ENCODE data around the gene TUBGCP3. TPM values are rescaled to one million over a fixed set of nuclear protein-coding genes. Genes with fewer than 3 reads are reported as not detected.

TUBGCP3 gene
- total RNA-seq, 1 donor from 2014 or later: 14.0 TPM

DNA sequence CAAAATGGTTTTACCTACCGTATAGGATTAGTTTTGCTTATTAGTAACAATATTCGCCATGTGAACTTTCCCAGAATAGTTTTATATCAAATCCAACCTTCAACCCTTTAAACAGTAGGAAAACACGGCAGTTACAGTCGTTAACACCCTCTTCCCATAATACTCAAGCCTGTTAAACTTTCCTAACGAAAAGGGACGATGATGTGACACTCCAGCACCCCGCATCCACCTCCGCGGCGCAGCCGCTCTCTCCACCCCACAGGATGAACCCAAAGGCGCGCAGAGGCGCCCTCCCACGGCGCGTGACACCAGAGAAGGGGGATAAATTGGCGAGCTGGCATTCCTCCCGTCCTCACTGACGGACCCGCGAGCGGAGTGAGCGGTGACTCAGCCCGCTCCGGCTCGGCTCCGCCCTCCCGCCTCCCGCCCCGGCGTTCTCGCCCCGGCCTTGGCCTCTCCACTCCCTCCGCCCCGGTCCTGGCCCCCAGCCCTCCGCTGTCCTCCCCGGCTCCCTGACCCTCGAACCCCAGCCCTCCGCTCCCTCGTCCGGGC is 665 bp downstream of the TUBGCP3 start:
- H4K20me1 ChIP-seq (ENCODE audit: insufficient read depth, low read length): peaks cover 20% of the 10 kb centered on the region
- H3K36me3 Mint-ChIP-seq (ENCODE audit: low read depth, unreplicated experiment): no peaks in the 10 kb centered on the region
- peak overlapping the region; percentile 93 for H3K27ac ChIP-seq (ENCODE audit: low read depth, low read length)
- no peaks in the 10 kb centered on the region for H3K27me3 Mint-ChIP-seq (ENCODE audit: low read depth, unreplicated experiment)
- H3K4me1 Mint-ChIP-seq (ENCODE audit: low read depth, unreplicated experiment): peaks cover 5% of the 10 kb centered on the region
- no peaks in the 10 kb centered on the region for H3K9me3 Mint-ChIP-seq (ENCODE audit: unreplicated experiment)
- H2AFZ ChIP-seq (ENCODE audit: low read depth, low read length): peak overlapping the region; percentile 97
- no peak for FAIRE-seq
- H3K79me2 ChIP-seq (ENCODE audit: insufficient read depth, low read length): peaks cover 51% of the 10 kb centered on the region
- peak overlapping the region; percentile 94 for H3K4me2 ChIP-seq (ENCODE audit: low read length)
- TF ChIP-seq, protein P1, sequence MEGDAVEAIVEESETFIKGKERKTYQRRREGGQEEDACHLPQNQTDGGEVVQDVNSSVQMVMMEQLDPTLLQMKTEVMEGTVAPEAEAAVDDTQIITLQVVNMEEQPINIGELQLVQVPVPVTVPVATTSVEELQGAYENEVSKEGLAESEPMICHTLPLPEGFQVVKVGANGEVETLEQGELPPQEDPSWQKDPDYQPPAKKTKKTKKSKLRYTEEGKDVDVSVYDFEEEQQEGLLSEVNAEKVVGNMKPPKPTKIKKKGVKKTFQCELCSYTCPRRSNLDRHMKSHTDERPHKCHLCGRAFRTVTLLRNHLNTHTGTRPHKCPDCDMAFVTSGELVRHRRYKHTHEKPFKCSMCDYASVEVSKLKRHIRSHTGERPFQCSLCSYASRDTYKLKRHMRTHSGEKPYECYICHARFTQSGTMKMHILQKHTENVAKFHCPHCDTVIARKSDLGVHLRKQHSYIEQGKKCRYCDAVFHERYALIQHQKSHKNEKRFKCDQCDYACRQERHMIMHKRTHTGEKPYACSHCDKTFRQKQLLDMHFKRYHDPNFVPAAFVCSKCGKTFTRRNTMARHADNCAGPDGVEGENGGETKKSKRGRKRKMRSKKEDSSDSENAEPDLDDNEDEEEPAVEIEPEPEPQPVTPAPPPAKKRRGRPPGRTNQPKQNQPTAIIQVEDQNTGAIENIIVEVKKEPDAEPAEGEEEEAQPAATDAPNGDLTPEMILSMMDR (IDR thresholded peaks at IDR 0.05; ENCODE audit: insufficient read depth, low read depth, low read length): no peak
- TF ChIP-seq EZH2 (IDR thresholded peaks at IDR 0.05; ENCODE audit: insufficient read depth, low read length): no peak
- peaks cover 10% of the 10 kb centered on the region for H3K4me1 ChIP-seq (ENCODE audit: insufficient read depth, low read length)
- H3K4me3 Mint-ChIP-seq (ENCODE audit: unreplicated experiment): peak overlapping the region; percentile 94
- H3K27ac Mint-ChIP-seq (ENCODE audit: unreplicated experiment): peak overlapping the region; percentile 93
- no peaks in the 10 kb centered on the region for H3K36me3 ChIP-seq (ENCODE audit: insufficient read depth, low read length)
- no peaks in the 10 kb centered on the region for H3K27me3 ChIP-seq (ENCODE audit: insufficient read depth, low read length)
- peak; percentile 67 for DNase-seq (ENCODE audit: low read depth)
- peak overlapping the region; percentile 96 for H3K9ac ChIP-seq (ENCODE audit: low read length)
- peak overlapping the region; percentile 77 for H3K4me3 ChIP-seq (ENCODE audit: insufficient read depth, low read depth, low read length)
- no peaks in the 10 kb centered on the region for H3K9me3 ChIP-seq (ENCODE audit: insufficient read depth, low read depth, low read length)

DNA sequence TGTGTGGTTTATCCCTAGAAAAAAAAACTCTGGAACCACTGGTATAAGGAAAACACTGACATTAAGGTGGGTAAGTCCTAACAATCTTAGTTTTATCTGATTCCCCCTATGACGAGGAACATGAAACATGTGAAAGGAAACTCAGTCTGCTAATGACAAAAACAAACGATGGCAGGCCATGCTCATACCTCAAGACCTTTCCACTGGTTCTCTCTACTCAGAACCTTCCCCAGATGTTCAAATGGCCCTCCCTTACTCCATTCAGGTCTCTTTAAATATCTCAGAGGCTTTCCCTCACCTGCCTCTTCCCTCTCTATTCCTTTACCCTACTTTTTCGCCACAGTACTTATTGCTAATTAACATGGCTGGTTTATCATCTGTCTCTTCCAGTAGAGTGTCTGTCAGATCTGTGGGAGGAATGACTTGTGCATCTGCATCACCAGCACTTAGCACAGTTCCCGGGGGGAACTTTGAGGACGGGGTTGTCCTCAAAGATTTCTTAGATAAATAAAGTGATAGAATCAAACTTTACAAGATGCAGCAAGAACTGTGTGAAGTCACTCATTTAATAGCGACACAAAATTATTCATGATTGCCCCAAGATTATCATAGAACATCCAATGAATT is 1.5 kb downstream of the TUBGCP3 start:
- Mint-ChIP-seq H3K4me3 (ENCODE audit: unreplicated experiment) (peak overlapping the region; percentile 94), H3K36me3 (ENCODE audit: low read depth, unreplicated experiment) (no peaks in the 10 kb centered on the region), H3K4me1 (ENCODE audit: low read depth, unreplicated experiment) (peaks cover 5% of the 10 kb centered on the region), H3K27me3 (ENCODE audit: low read depth, unreplicated experiment) (no peaks in the 10 kb centered on the region), H3K27ac (ENCODE audit: unreplicated experiment) (peak overlapping the region; percentile 93), H3K9me3 (ENCODE audit: unreplicated experiment) (no peaks in the 10 kb centered on the region)
- Histone ChIP-seq H3K9me3 (ENCODE audit: insufficient read depth, low read depth, low read length) (no peaks in the 10 kb centered on the region), H3K27ac (ENCODE audit: low read depth, low read length) (no peak overlapping the region), H3K9ac (ENCODE audit: low read length) (no peak overlapping the region), H2AFZ (ENCODE audit: low read depth, low read length) (no peak overlapping the region), H3K27me3 (ENCODE audit: insufficient read depth, low read length) (no peaks in the 10 kb centered on the region), H3K79me2 (ENCODE audit: insufficient read depth, low read length) (peaks cover 59% of the 10 kb centered on the region), H3K4me3 (ENCODE audit: insufficient read depth, low read depth, low read length) (peak overlapping the region; percentile 77), H3K4me1 (ENCODE audit: insufficient read depth, low read length) (peaks cover 10% of the 10 kb centered on the region), H3K4me2 (ENCODE audit: low read length) (peak overlapping the region; percentile 94), H3K36me3 (ENCODE audit: insufficient read depth, low read length) (no peaks in the 10 kb centered on the region), H4K20me1 (ENCODE audit: insufficient read depth, low read length) (peaks cover 23% of the 10 kb centered on the region)
- TF ChIP-seq, protein P1 (IDR thresholded peaks at IDR 0.05; ENCODE audit: insufficient read depth, low read depth, low read length): no peak
- no peak for TF ChIP-seq EZH2 (IDR thresholded peaks at IDR 0.05; ENCODE audit: insufficient read depth, low read length)
- FAIRE-seq: no peak
- DNase-seq (ENCODE audit: low read depth): no peak
